Spleen (tissue), 11 donors: ENCODE results near the gene EPHB1. TPM values are rescaled to one million over a fixed set of nuclear protein-coding genes. Genes with fewer than 3 reads are reported as not detected.

Experiments used
- DNase-seq: peaks from one replicate; pipeline ENCODE4 v3.0.0-alpha.2; 2020
- H3K27ac ChIP-seq, 8 donors: fragments of 200-600 bp; sonication (generic) in 7 of 8; 1 replicate in 4 of 8; 2 replicates in 4 of 8; pipeline versions ENCODE4 v1.5.0 to v1.8.0; 2016 to 2021; ENCODE audit warnings: inconsistent platforms in 4 of 8, mild to moderate bottlenecking in 4 of 8, moderate library complexity in 1 of 8
- H3K27me3 ChIP-seq, 7 donors: fragments of 200-600 bp; sonication (generic) in 6 of 7; replicated peaks in 1 of 7; 1 replicate in 4 of 7; 2 replicates in 3 of 7; pipeline versions ENCODE4 v1.5.0 to v1.8.0; 2016 to 2021; ENCODE audit warnings: inconsistent platforms in 3 of 7, mild to moderate bottlenecking in 1 of 7
- H3K36me3 ChIP-seq, 6 donors: fragments of 200-600 bp; sonication (generic) in 5 of 6; 1 replicate in 4 of 6; 2 replicates in 2 of 6; pipeline versions ENCODE4 v1.5.0 to v1.8.0; 2016 to 2021; ENCODE audit warnings: inconsistent platforms in 2 of 6
- H3K4me1 ChIP-seq, 6 donors: fragments of 200-600 bp; sonication (generic) in 5 of 6; 1 replicate in 3 of 6; 2 replicates in 3 of 6; pipeline versions ENCODE4 v1.5.0 to v1.8.0; 2016 to 2021; ENCODE audit warnings: inconsistent platforms in 3 of 6
- H3K4me3 ChIP-seq, 8 donors: fragments of 200-600 bp; sonication (generic) in 7 of 8; 1 replicate in 4 of 8; 2 replicates in 4 of 8; pipeline versions ENCODE4 v1.5.0 to v1.8.0; 2016 to 2021; ENCODE audit warnings: inconsistent platforms in 4 of 8, mild to moderate bottlenecking in 4 of 8, moderate library complexity in 2 of 8
- H3K9me3 ChIP-seq, 8 donors: fragments of 200-600 bp; sonication (generic) in 7 of 8; 1 replicate in 4 of 8; 2 replicates in 4 of 8; pipeline versions ENCODE4 v1.5.0 to v1.8.0; 2016 to 2021; ENCODE audit warnings: inconsistent platforms in 4 of 8
- POLR2A ChIP-seq, 3 donors: fragments of 450-650 bp; IDR thresholded peaks; one replicate each; pipeline ENCODE4 v1.5.1; 2017; ENCODE audit warnings: antibody characterized with exemption in 3 of 3, mild to moderate bottlenecking in 1 of 3
- POLR2AphosphoS5 ChIP-seq, 3 donors: sonication (generic); formaldehyde crosslinking; IDR thresholded peaks; one replicate each; pipeline ENCODE4 v1.5.1; 2017; ENCODE audit warnings: antibody characterized with exemption in 3 of 3
- WGBS, 5 donors: extraction: QIAGEN DNeasy Blood & Tissue Kit in 3 of 5; methylation state at CpG; one replicate each; pipeline versions ENCODE4 v1.1.5 to v1.1.7; 2013 to 2018; 5-methylcytosine and 5-hydroxymethylcytosine counted together
- intact Hi-C: fragments of 100-400 bp; cut with DNase I; formaldehyde crosslinking; loops from one replicate; pipeline ENCODE4 v1.15.0; 2023; ENCODE audit warnings: low total_unique reads
- polyA plus RNA-seq, 3 donors: library from polyadenylated mRNA; stranded (reverse); fragments of 200-250 nt; gene quantifications; one replicate each; pipeline ENCODE4 v1.2.1, GENCODE V29; 2013
- total RNA-seq, 7 donors: library from RNA; depleted of rRNA in 3 of 7; stranded (reverse); fragments of >200 nt in 3 of 7; fragmentation: NEBNext Ultra II Directional in 4 of 7; extraction: Animal tissue kit (Norgen Biotek cat#: 25700) in 4 of 7; gene quantifications; one replicate each; pipeline versions ENCODE4 v1.1.0 to v1.2.1, GENCODE V29; 2016 to 2021
- TF ChIP-seq, protein P1 (sequence below), 11 experiments: fragments of 200-600 bp in 7 of 11; fragments of 450-650 bp in 4 of 11; sonication (generic) in 4 of 11; IDR thresholded peaks in 8 of 11; conservative IDR thresholded peaks in 3 of 11; 1 replicate in 7 of 11; 2 replicates in 4 of 11; pipeline versions ENCODE4 v1.4.0 to v1.8.0; 2016 to 2021; ENCODE audit warnings: antibody characterized with exemption in 11 of 11, inconsistent platforms in 4 of 11, mild to moderate bottlenecking in 1 of 11
- donor health status: healthy with polysubstance abuse.
- donor health status: DM: no; HTN: no; CAD: no; lungs with moderate emphysema.
- donor health status: DM: no; HTN: no; CAD: no.
- donor health status: Bipolar disorder and iron deficiency.
- donor health status: healthy.
- donor health status: DM: no; HTN: no; CAD: no.
- donor health status: DM: yes; HTN: yes; CAD: no.

Gene EPHB1
- total and polyA plus RNA-seq, 10 donors, result 0.20 to 14.0 (median 3.0) TPM

DNA sequence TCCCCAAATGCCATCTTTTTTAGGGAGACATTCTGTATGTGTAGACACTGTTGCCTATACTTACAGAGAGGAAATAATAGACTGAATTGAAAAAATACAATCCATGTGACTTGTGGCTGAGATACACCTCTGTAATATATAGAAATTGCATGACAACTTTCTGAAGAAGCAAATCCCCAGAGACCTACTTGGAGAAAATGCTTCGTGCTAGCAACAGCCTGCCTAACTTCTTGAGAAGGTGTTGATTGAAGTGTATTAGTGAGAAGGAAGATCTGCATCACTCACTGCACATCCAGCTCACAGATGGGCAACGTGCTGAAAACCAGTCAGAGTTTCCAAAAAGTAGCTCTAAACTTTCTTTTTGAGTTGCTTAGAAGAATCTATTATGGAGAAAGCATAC lies 404.1 kb downstream of the EPHB1 start:
- intact Hi-C loops, result no loop called here
- Histone ChIP-seq H3K4me3 (no peak overlapping the region), H3K27me3 (no peaks in the 10 kb centered on the region), H3K36me3 (no peaks in the 10 kb centered on the region), H3K4me1 (no peaks in the 10 kb centered on the region), H3K27ac (no peak overlapping the region), H3K9me3 (peaks cover 0 to 3% (median 0%) of the 10 kb centered on the region in 8 donors)
- DNase-seq, result no peak
- TF ChIP-seq, protein P1, sequence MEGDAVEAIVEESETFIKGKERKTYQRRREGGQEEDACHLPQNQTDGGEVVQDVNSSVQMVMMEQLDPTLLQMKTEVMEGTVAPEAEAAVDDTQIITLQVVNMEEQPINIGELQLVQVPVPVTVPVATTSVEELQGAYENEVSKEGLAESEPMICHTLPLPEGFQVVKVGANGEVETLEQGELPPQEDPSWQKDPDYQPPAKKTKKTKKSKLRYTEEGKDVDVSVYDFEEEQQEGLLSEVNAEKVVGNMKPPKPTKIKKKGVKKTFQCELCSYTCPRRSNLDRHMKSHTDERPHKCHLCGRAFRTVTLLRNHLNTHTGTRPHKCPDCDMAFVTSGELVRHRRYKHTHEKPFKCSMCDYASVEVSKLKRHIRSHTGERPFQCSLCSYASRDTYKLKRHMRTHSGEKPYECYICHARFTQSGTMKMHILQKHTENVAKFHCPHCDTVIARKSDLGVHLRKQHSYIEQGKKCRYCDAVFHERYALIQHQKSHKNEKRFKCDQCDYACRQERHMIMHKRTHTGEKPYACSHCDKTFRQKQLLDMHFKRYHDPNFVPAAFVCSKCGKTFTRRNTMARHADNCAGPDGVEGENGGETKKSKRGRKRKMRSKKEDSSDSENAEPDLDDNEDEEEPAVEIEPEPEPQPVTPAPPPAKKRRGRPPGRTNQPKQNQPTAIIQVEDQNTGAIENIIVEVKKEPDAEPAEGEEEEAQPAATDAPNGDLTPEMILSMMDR (IDR thresholded peaks at IDR 0.05 in 8 of 11, conservative IDR thresholded peaks at IDR 0.05 in 3 of 11), result no peak
- no peak for TF ChIP-seq POLR2A (IDR thresholded peaks at IDR 0.05)
- no peak for TF ChIP-seq POLR2AphosphoS5 (IDR thresholded peaks at IDR 0.05)
- 55 to 75% (median 71%) methylated on average over 2 of the region's 2 CpGs for WGBS, 5 donors

DNA sequence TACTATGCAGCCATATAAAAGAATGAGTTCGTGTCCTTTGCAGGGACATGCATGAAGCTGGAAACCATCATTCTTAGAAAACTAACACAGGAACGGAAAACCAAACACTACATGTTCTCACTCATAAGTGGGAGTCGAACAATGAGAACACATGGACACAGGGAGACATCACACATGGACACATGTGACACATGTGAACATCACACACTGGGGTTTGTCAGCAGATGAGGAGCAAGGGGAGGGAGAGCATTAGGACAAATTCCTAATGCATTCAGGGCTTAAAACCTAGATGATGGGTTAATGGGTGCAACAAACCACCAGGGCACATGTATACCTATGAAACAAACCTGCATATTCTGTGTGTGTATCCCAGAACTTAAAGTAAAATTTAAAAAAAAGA lies 408.0 kb downstream of the EPHB1 start:
- intact Hi-C loops, result no loop called here
- 87 to 97% (median 92%) methylated on average over 3 of the region's 3 CpGs for WGBS, 5 donors
- H3K27ac ChIP-seq, result no peak overlapping the region

DNA sequence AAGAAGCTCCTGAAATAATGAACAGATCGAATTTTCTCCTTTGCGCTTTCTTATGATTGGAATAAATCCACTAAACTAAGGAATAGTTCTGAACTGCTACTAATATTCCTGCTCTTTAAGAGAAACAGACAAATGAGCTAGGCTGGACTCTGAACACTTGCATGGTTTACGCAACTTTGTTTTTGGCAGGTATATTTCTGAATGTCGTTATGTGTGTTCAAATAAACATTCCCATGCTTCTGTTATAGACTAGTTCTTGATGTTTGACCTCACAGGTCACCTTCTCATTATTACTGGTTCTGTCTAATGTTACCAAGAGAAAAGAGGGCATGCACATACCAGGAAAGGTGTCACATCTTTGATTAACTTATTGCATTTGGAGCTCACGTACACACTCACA lies 418.2 kb downstream of the EPHB1 start:
- no peaks in the 10 kb centered on the region for H3K27me3 ChIP-seq
- 89 to 94% (median 91%) methylated on average over 5 of the region's 5 CpGs for WGBS, 5 donors
- no peak for TF ChIP-seq POLR2A (IDR thresholded peaks at IDR 0.05)
- TF ChIP-seq, protein P1 (IDR thresholded peaks at IDR 0.05 in 8 of 11, conservative IDR thresholded peaks at IDR 0.05 in 3 of 11), result no peak
- no peak for TF ChIP-seq POLR2AphosphoS5 (IDR thresholded peaks at IDR 0.05)
- no peaks in the 10 kb centered on the region for H3K4me1 ChIP-seq
- no peak overlapping the region for H3K27ac ChIP-seq
- intact Hi-C loops, result no loop called here
- no peaks in the 10 kb centered on the region for H3K36me3 ChIP-seq
- H3K4me3 ChIP-seq, result no peak overlapping the region
- H3K9me3 ChIP-seq, result no peaks in the 10 kb centered on the region
- DNase-seq, result no peak

More for the DNA sequence above, 408.0 kb downstream of the EPHB1 start:
- DNase-seq, result no peak
- TF ChIP-seq POLR2A (IDR thresholded peaks at IDR 0.05) (no peak), POLR2AphosphoS5 (IDR thresholded peaks at IDR 0.05) (no peak)
- TF ChIP-seq, protein P1 (IDR thresholded peaks at IDR 0.05 in 8 of 11, conservative IDR thresholded peaks at IDR 0.05 in 3 of 11), result no peak
- no peaks in the 10 kb centered on the region for H3K27me3 ChIP-seq
- no peaks in the 10 kb centered on the region for H3K36me3 ChIP-seq
- no peaks in the 10 kb centered on the region for H3K4me1 ChIP-seq
- peaks cover 0 to 3% (median 0%) of the 10 kb centered on the region in 8 donors for H3K9me3 ChIP-seq
- H3K4me3 ChIP-seq, result no peak overlapping the region

DNA sequence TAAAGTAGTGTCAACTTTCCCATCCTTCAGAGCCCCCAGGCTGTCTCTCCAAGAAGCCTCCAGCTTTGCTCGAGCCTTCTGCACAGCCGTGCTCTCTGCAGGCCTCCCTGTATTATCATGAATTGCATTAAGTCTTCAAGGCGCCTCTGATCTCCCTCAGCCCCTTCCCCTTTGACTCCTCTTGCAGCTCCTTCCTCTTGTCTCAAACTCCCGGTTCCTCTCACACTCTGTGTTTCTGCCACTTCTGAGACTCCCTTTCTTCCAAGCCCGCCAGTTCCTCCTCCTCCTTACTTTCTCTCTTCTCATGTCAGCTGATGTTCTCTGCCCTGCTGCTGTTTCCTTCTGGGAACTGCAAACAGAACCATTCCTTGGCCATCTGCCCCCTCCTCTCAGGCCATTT lies 418.8 kb downstream of the EPHB1 start:
- Histone ChIP-seq H3K27me3 (no peaks in the 10 kb centered on the region), H3K4me1 (no peaks in the 10 kb centered on the region), H3K4me3 (no peak overlapping the region), H3K27ac (no peak overlapping the region), H3K36me3 (no peaks in the 10 kb centered on the region), H3K9me3 (no peaks in the 10 kb centered on the region)
- intact Hi-C loops, result no loop called here
- 42 to 61% (median 56%) methylated on average over 5 of the region's 5 CpGs for WGBS, 5 donors
- TF ChIP-seq, protein P1 (IDR thresholded peaks at IDR 0.05 in 8 of 11, conservative IDR thresholded peaks at IDR 0.05 in 3 of 11), result no peak
- no peak for TF ChIP-seq POLR2A (IDR thresholded peaks at IDR 0.05)
- TF ChIP-seq POLR2AphosphoS5 (IDR thresholded peaks at IDR 0.05), result no peak
- DNase-seq, result no peak
